GM12878 (cell line): ENCODE results near the gene MLNR.

Experiments used
- IRF3 ChIP-seq: fragments of 450-650 bp; IDR thresholded peaks from 2 replicates; pipeline ENCODE4 v1.6.1; 2014; ENCODE audit warnings: mild to moderate bottlenecking
- PBX3 ChIP-seq: IDR thresholded peaks from 2 replicates; pipeline ENCODE4 v1.6.1; 2011; ENCODE audit warnings: mild to moderate bottlenecking, low read depth, low read length, moderate library complexity; ENCODE audit not compliant: insufficient replicate concordance
- SPI1 ChIP-seq: IDR thresholded peaks from 2 replicates; pipeline ENCODE4 v1.6.1; 2011; ENCODE audit warnings: low read depth, mild to moderate bottlenecking, low read length, moderate library complexity, borderline replicate concordance; ENCODE audit not compliant: insufficient read depth
- TAF1 ChIP-seq: IDR thresholded peaks from 2 replicates; pipeline ENCODE4 v1.6.1; 2011; ENCODE audit warnings: mild to moderate bottlenecking, low read depth, low read length, borderline replicate concordance
- YY1 ChIP-seq: IDR thresholded peaks from 2 replicates; pipeline ENCODE4 v1.6.1; 2011; ENCODE audit warnings: low read depth, mild to moderate bottlenecking, low read length

DNA sequence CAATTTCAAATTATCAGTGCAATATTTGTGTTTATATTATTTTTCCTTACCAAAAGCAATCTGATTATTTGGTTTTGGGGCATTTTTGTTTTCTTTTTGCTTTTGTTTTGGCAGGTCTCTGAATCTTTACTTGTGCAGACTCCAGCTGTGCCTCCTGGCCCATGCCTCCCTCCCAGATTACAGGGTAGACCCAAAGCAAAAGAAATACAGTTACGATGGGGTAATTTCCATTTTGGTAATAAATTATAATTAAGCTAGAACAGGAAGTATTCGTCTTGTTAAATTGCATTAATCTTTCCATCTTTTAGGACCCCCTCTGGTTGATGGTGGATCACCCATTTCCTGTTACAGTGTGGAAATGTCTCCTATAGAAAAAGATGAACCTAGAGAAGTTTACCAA, 29.2 kb upstream of the MLNR start:
- TF ChIP-seq SPI1 (no peak), TAF1 (no peak), PBX3 (no peak), IRF3 (no peak), YY1 (no peak)
